ENCODE data around the gene PRIMPOL.

DNA sequence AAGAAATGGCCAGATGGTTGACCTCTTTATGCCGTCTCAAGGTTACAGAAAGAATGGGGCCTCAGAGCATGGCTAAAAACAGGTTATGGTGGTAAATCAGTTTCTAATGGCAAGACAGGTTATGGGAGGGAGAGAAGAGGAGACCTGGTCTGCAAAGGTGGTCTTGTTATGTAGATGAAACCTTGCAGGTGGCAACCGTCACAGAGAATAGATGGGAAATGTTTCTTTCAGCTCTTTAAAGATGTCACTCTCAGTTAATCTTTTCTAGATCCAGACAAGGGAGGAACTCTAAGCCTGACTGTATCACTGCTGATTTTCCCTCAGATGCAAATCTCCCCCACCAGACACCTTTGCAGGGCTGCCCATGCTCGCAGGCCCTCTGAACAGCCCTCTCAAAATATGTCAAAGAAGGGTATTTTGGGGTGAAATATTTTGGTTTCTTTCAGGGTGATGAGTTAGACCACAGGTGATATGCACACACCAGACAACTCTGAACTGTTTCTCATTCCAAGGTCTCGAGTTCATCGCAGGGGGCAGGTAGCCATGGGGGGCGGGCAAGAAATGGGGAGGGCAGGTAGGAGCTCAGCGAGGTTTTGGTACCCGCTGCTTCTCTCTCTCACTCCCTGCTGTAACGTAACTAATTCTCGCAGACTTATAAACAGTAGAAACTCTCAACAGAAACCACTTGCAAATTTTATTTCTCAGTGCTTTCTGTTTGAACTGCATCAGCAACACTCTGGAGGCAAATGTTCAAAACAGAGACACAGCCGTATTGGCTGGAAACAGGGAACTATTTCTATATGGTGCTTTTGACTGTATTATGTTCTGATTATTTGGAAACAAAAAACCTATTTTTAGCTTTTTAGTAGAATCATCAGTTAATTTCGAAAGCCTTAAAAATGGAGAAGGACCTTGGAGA lies 32.6 kb upstream of the PRIMPOL start:
- TF ChIP-seq GATA3 (IDR thresholded peaks at IDR 0.05; ENCODE audit: low read depth, low read length) (no peak), GATA2 (IDR thresholded peaks at IDR 0.05; ENCODE audit: low read depth, low read length) (no peak)
